HG03095 (cell line): ENCODE data around the gene PSMG2.
"Not testable (repeated sequence)": the region's sequence is repeated elsewhere in the genome, so short reads cannot be mapped to it uniquely, and the experiment has no call there.

Experiments used
- ATAC-seq: cut with Tn5 transposase; IDR thresholded peaks from one replicate; pipeline ENCODE4 v1.9.1; 2021; ENCODE audit warnings: moderate library complexity; ENCODE audit not compliant: unreplicated experiment

The PSMG2 gene

DNA sequence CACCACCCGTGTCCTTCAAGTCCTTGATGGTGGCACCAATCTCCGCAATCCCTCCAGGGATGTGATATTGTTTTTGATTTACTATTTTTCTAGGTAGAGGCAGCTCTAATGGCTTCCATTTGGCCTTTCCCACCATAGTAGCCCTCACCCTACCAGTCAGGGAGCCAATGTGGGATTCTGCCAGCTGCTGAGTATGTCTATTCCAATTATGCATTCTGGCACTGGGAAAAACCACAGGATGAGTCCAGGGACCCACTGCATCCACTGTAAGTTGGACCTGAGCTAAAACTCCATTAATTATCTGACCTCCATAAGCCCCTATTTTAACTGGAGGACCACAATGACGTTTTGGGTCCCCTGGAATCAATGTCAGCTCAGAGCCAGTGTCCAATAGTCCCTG lies 55.7 kb downstream of the PSMG2 start:
- ATAC-seq = not testable (repeated sequence)

DNA sequence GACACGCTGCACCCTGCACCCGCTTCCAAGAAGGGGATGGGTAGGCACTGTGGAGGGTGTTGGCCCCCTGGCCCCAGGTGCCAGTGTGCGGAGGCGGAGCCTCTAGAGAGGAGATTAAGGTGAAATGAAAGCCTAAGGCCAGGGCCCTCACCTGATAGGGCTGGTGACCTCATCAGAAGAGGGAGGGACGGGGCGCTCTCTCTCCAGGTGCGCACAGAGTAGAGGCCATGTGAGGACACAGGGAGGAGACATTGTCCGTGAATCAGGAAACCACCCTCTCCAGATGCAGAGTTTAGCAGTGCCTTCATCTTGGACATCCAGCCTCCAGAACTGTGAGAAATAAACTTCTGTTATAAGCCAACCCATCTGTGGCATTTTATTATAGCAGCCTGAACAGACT lies 62.3 kb downstream of the PSMG2 start:
- ATAC-seq = no peak

DNA sequence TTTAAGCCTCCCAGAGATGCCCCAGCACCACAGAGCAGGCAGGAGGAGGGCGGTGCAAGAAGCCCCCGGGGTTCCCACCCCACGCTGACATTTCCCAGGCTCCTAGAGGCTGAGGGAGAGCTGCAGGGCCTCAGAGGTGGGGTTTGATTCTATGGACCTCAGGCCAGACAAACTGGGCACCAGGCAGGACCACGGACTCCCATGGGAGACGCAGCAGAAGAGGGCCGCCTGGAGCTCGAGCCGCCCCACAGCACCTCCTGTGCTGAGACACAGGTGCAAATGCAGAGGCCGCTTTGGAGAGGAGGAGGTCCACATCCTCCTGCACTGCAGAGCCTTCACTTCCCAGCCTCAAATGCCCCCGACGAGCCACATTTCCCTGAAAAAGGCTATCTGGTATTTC lies 62.7 kb downstream of the PSMG2 start:
- no peak for ATAC-seq

DNA sequence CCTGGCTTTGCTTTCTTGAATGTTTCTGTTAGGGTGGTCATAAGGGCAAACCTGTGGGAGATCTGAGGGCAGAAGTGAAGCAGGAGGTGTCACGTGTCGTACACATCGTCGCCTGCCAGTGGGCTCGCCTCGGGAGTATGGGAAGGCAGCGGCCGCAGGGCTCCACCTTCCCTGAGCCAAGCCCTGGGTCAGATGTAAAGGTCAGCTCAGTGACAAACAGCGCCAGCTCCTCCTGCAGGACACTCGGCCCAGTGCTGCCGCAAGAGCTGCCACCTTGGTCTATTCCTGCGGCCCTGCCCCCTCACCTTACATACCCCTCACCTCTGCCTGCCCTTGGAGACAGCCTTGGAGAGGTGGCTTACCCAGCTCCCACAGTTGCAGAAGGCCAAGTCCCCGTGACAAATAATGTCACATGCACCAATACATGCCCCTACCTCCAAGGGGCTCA lies 64.2 kb downstream of the PSMG2 start:
- no peak for ATAC-seq

DNA sequence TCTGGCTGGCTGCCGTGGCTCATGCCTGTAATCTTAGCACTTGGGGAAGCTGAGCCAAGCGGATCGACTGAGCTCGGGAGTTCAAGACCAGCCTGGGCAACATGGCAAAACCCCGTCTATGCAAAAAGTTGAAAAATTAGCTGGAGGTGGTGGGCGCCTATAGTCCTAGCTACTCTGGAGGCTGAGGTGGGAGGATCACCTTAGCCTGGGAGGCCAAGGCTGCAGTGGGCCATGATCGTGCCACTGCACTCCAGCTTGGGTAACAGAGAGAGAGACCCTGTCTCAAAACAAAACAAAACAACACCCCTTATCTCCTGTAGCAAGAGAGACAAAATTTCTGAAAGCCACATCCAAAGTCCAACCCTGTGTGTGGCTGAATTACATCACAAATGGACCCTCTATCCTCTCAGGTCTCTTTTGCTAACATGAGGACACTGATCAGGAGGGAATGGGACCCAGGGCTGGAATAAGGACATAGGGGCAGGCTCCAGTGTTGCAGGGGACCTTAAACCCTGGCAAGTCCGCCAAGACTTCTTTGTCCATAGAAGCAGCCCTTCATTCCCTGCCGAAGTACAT lies 64.8 kb downstream of the PSMG2 start:
- ATAC-seq = no peak

DNA sequence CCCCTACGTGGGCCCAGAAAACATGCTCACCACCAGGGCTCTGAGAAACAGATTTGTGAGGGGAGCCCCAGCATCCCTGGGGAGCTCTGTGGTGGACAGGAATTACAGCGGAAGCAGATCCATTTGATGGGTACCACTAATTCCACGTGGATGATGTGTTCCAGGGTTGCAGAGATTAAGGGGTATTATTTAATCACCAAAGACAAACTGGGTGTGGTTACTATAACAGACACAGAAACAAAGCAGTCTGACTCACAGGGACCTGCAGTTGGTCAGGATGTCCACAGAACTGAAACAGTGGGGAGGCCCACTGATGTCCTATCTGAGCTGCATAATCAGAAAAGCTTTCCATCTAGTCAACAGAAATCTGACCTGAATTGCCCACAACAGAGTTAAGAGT lies 65.8 kb downstream of the PSMG2 start:
- no peak for ATAC-seq

DNA sequence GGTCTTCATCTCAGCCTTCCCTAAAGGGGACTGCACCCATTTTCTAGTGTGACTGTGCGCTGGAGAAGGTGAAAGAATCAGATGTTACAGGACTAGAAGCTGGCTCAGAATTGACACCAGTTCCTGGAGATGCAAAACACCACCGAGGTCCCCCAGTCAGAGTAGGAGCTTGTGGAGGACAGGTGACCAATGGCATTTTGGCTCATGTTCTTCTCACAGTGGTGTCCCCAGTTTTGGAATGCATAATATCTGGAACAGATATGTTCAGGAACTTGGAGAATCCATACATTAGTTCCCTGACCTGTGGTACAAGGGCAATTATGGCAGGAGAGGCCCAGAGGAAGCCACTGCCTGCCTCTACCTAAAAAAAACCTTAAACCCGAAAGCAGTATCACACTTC lies 66.3 kb downstream of the PSMG2 start:
- no peak for ATAC-seq

DNA sequence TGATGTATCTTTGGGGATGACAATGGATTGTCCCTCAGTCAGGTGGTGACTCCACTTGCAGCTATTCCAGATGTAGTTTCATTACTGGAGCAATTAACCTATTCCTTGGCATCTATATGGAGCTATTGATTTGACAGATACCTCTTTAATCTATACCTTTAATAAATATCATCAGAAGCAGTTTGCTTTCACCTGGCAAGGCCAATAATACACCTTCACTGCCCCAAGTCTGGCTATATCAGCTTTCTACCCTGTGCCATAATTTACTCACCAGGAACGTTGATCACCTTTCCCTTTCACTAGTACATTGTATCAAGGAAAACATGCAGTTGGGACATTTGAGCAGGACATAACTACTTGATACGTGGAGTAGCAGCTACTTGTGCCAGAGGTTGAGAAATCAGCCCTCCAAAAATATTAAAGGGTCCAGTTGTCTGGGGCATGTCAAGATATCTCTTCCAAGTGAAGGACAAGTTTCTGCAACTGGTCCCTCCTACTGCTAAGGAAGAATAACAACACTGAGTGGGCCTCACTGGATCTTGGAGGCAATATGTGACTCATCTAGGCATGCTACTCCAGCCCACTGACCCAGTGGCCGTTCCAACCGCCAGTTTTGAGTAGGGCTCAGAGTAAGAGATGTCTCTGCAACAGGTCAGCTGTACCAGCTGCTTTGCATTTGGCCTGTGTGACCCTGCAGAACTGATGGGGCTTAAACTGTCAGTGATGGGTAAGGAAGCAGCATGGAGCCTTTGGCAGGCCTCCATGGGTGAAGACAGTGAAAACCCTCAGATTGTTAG lies 67.0 kb downstream of the PSMG2 start:
- ATAC-seq = no peak

DNA sequence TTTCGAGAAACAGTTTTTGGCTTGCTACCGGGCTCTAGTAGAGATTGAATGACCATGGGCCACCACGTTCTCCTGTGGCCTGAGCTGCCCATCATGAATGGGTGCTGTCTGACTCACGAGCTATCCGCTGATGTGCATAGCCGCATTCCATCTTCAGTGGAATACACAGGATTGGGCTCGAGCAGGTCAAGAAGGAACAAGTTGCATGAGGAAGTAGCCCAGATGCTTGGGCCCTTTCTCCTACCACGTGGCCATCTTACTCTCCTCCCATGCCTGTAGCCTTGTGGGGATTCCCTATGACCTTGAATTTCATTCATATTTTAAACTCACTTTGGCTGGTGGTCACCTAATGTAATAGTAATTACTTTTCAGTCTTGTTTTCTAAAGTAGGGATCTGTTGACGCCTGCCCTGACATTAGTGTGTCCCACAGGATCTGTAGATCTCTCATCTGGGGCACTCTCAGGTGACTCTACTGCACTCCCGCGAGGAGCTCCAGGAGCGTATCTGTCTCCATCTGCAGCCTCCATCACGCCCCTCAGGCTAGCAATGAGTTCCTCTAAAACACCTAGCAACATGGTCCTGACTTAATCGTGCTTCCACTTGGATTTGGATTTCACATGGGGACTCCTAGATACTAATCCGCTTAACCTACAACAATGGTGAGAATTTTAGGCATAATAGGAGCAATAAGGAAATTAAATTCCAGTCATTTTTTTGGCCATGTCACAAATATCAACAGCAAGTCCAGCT lies 67.8 kb downstream of the PSMG2 start:
- no peak for ATAC-seq

DNA sequence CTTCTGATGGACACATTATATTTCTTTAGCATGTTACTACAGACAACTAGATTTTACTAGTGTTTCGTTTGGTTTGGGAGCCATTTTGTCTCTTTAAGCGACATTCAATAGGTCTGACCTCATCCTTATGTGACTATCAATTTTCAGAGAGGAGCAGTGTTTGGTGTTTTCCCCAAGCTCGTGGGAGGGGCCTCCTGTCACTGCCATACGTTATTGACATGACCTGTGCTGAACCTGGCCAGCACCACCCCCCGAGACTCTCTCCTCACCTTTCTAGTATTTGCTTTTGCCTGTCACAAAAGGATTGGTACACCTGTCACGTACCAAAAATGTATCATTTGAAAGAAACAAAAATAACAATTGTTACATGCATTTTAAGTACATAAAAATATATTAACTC lies 69.3 kb downstream of the PSMG2 start:
- ATAC-seq = no peak

DNA sequence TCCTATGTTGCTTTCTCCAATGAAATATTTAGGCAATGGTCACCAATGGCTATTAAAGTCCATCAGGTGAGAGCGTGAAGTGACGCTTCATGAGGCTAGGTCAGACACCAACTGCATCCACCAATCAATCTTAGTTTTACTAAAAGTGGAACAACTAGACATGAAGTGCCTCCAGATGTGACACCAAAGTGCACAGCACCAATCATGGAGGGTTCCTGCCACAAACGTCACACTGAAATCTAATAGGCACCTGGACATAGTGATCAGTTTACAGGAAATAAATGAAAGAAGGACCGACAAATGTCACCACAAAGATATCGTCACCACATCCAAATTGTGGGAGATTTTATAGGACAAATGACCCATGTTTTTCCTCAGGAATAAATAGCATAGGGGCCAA lies 70.5 kb downstream of the PSMG2 start:
- ATAC-seq = no peak

DNA sequence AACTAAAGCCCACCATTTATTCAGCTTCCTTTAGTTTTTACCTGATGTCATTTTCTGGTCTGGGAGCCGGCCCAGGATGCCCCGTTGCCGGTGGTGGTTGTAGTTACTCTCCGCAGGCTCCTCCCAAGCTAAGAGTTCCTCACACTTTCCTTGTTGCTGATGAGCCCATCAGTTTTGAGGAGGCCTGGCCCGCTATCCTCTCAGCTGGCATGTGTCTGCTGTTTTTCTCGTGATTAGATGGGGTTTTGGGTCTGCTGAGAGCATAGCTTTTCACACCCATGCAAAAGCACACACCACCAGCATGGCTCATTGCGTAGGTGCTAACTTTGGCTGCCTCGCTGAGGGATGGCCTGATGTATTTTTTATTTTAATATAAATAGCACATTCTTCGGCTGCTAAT lies 72.1 kb downstream of the PSMG2 start:
- ATAC-seq = no peak
